Activated effector memory CD4-positive, alpha-beta T cell treated with Interleukin-2 at 50 U/mL for 16 hours (primary cell): Measurements from ENCODE around the gene ADSS1.

Experiments used
- DNase-seq: peaks from one replicate; pipeline ENCODE4 v3.0.0-alpha.2; 2020

The ADSS1 gene

DNA sequence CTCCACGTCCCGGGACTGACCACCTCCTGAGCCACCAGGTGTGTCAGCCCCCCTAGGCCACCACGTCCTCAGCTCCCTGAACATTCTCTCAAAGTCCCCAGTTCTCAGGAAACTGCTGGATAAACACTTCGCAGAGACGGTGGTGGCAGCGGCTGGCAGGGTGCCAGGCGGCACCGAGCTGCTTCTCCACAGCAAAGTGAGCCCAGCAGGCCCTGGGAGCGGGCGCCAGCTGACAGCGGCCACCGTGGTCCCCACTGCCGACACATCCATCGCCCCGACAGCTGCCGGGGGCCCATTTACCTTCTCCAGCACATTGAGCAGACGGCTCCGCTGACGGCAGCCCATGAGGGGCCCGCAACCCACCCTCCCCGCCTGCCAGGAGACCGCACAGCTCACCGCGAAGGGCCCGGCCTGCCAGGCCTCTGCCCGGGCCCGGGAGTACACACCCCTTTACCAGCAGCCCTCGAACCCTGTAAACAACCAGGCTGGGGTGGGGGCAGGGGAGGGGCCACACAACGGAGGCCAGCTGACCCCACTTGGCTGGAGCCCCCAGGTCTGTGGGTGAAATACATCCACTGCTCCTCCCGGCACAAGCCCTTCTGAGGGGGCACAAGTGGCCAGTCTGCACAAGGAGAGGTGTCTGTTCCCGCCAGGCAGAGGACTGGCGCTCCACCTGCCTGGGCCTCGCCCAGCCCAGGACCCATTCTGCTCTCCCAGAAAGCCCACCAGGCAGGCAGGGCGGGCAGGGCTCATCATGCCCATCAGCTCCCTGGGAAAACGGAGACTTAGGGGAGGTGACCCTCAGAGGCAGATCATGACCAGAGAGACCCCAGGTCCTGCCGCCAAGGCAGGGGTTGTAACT lies 61.0 kb downstream of the ADSS1 start:
- no peak for DNase-seq

GRCh38 chr14:104785708-104786080 lies 61.7 kb downstream of the ADSS1 start:
- DNase-seq, result no peak

- DNase-seq, result no peak
These were observed 62.1 kb downstream of the ADSS1 start for GRCh38 chr14:104786091-104786586.

- DNase-seq, result no peak
These were observed 63.0 kb downstream of the ADSS1 start for GRCh38 chr14:104786726-104787675.

DNA sequence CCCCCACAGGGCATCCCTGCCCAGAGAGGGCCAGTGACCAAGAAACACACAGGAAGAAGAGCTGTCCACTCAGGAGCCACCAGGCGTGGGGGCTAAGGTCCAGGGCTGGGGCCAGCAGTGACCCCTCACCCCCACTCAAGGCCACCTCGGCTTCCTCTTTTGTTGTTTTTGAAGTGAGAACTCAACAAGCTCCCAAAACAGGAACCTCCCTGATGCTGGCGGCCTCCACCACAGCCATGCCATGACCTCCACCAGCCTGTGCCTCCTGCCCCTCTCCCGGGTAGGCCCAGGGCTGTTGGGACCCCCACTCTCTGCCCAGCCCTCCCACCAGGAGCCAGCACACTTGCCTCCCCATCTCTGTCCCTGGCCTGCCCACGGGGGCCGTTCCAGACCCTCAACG lies 63.7 kb downstream of the ADSS1 start:
- no peak for DNase-seq

- DNase-seq, result no peak
These were observed 64.3 kb downstream of the ADSS1 start for GRCh38 chr14:104788161-104788818.

DNA sequence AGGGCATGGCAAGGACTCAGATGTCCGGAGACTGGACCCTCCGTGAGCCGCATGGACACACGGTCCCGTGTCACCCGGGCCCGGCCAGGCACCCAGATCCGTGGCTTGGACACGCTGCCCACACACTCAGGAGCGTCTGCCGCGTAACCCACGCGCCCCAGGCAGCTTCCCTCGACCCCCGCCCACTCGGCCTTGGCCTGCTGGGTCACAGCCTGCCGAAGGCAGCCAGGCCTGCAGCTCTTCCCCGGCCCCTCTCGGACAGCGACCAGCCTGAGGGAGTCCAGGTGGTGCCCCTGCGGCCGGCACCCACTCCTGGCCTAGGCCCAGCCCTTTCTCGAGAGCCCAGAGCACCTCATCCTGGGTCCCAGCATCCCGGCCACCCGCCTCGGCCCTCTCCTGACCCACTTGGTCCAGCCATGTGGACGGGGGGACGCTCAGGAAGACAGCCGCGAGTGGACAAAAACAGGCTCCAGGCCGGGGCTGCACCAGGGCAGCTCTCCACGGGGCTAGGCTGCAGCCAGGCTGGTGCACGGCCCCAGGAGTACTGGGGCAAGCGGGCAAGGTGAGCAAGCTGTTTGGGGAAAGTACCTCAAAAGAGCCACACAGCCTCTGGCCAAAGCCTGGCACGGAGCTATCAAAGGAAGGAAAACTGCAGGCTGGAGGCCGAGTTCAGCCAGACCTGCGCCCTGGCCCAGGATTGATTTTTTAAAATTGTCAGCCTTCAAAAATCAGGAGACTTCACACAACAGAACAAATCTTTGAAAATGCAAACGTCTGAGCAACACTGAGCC lies 65.0 kb downstream of the ADSS1 start:
- DNase-seq, result no peak

DNA sequence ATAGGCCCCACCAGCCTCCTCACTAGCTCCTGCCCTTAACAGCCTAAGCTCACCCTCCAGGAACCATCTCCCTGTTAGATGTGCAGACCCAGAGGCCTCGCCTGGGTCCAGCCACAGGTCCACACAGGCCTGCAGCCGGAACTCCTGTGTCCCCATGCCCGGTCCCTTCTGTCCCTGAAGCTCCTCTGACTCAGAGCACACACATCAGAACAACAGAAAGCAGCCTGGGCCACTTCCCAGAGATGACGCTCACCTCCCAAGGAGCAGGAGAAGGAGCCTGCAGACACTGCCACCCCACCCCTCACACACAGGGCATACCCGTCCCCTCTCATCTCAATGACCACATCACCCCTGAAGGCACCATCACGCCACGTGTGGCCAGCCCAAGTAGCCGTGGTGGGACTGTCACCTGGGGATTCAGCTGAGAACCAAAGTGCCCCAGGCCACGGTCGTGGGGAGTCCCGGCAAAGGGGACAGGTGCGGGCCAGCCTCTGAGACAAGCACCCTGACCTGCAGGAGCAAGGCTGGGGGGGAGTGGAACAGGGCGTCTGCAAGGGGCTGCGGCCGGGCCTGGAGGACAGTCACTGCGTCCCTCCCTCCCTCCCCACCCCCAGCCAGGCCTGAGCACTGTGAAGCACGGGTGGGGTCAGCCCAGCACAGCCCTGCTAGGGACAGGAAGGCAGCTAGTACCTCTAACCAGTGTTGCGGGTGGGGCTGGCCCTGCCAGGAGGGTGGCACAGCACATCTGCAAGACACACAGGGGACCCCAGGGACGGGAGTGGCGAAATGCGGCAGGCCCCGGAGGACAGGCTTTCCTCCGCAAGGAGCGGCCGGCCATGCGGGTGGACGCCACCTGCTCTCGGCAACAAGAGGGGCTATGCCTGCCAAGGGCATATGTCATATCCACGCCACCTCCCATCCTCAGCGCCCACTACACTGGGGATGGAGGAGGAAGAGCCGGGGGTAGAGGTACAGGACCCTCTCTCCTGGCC lies 66.0 kb downstream of the ADSS1 start:
- no peak for DNase-seq

DNA sequence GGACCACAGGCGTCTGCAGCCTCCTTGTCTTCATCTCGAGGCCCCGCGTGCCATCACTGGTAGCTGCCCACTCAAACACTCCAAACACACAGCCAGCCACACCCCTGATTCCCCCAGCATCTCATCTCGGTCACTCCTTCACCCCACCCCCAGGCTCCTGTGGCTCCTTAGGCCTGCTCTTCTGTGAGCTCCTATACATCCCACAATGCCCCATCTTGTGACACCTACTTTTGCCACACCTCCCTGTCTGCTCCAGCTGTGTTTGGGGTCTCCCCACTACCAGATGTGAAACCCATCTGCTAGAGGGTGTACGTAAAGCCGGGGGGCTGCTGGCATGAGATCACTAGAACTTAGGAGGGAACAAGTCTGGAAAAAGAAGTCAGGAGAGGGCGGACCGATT lies 67.4 kb downstream of the ADSS1 start:
- DNase-seq, result no peak

DNA sequence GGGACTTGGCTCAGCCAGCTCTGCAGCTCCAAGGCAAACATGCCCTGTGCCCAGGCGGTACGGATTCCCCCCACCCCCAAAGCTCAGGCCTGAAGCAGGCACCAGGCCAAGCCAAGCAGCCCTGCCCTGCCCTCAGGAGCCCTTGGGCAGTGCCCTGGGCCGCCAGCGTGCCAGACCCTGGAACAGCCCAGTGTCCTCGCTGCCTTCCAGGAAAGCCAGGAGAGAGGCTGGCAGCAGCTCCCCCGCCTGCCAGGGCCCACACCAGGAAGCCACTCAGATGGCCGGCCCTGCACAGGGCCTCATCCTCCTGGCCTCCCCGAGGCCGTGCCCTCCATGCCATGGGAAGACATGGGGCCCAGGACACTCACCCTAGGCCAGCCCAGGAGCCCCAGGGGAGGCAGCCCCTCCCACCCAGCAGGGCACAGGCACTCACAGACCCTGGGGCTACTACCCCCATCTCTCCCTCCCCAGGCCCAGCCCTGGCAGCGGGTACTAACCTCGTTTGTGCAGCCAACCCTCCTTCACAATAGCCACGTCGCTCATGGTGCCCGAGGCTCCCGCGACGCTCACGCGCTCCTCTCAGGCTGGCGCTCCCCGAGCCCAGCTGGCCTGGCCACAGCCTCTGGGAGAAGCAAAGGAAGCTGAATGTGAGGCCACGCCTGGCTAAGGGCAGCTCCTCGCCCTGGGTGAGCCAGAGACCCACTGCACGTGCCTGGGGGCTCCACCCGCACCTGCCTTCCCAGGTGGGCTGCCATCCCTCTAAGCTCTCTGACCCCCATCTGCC lies 68.3 kb downstream of the ADSS1 start:
- DNase-seq, result no peak

GRCh38 chr14:104792945-104793702 lies 69.1 kb downstream of the ADSS1 start:
- no peak for DNase-seq

DNA sequence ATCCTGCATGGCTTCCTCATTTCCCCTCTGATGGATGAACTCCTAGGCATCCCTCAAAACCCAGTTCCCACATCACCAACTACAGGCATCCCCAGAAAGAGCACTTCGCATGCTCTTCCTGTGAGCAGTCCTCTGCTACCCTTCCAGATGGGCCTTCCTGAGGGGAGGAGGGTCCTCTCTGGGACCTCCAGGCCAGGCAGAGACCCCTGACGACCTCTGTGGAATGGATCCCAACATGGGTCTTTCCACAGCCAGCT lies 69.6 kb downstream of the ADSS1 start:
- no peak for DNase-seq

DNA sequence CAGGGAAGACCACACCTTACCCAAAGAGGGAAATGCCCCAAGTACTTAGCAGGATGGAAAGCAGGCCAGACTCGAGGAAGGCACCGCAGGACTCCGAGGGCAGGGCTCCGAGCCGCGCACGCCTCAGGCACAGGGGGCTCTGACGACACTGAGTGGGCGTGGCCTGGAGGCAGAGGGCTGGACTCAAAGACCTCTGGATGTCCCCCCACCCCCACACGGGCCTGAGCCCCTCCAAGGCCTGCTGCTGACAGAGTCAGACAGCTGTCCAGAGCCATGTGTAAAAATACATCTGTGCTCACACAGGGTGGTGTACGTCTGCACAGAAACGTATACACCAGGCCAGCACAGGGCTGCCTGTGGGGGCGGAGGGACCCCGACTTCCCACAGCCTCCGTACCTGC lies 70.1 kb downstream of the ADSS1 start:
- no peak for DNase-seq

- no peak for DNase-seq
These were observed 70.6 kb downstream of the ADSS1 start for GRCh38 chr14:104794631-104794992.

DNA sequence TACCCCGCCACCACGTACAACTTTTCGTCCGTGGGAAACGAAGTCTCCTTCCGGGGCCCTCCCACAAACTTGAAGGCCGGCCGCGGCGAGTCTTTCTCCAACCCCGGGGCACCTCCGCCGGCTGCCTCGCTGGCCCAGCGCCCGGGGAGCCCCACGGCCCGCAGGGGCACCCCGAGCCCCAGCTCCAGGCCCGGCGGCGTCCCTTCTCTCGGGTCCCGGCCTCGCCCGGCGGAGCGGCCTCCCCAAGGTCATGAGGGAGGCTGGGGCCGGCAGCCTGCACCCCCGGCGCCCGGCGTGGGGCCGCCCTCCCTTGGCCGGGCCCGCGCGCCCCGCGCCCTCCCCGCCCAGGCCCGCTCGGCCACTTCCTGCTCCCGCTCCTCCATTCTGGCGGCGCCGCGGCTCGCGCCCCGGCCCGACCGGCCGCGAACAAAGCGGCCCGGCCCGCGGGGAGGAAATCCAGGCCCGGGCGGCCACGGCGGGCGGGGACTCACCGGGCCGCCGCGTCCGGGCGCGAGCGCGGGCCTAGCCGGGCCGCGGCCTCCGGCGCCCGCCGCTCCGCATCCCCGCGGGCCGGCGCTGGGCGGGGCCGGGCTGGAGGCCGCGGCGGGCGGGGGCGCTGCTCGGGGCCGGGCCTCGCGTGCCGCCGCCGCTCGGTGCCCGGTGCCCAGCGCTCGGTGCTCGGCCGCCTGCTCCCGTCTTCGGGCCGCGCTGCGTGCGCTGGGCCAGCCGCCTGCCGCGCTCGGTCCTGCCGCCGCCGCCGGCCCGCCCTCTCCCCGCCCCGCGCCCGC lies 71.2 kb downstream of the ADSS1 start, which contains the start of gene AKT1:
Gene AKT1, minus strand, starts transcription at position 756 of the 788 bp plus-strand sequence. CDS start 3,105 bp downstream, outside the sequence.
- no peak for DNase-seq

GRCh38 chr14:104795781-104796686 lies 72.0 kb downstream of the ADSS1 start:
- DNase-seq, result peak; percentile 55

DNA sequence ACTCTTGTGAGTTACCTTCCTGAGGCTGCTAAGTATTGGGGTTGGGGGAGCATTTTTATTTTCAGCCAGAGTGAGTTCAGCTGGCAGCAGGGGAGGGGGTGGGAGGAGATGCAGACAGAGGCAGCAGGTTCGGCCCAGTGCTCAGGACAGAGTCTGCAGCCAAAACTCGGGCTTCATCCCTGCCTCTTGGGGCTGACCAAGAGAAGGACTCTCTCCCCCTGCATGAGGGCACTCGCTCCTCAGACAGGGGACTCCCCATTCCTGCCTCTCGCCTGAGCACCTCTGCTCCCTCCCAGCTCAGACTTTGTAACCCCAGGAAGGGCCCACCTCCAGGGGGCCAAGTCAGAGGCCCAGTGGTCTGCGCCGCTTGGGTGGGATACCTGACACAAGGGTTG lies 72.7 kb downstream of the ADSS1 start:
- DNase-seq, result no peak
